GM19035 (cell line): Measurements from ENCODE around the gene MIF.
"Not testable (repeated sequence)": the region's sequence is repeated elsewhere in the genome, so short reads cannot be mapped to it uniquely, and the experiment has no call there.

ENCODE experiments used
- ATAC-seq: cut with Tn5 transposase; IDR thresholded peaks from one replicate; pipeline ENCODE4 v1.9.1; 2021; ENCODE audit not compliant: unreplicated experiment

MIF gene

GRCh38 chr22:23900227-23900626, 6.0 kb downstream of the MIF start:
- not testable (repeated sequence) for ATAC-seq

DNA sequence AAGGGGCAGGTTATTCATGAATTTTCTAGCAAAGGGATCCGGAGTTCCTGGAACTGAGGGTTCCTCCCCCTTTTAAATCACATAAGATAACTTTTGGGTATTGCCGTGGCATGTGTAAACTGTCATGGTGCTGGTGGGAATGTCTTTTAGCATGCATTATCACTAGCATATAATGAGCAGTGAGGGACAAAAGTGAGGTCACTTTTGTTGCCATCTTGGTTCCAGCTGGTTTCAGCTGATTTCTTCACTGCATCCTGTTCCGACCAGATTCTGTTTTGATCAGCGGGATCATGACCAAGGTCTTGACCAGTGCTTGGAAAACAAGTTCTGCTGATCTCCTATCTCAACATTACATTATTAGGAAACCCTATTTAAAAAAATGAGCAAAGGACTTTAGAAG, 7.4 kb downstream of the MIF start:
- no peak for ATAC-seq

DNA sequence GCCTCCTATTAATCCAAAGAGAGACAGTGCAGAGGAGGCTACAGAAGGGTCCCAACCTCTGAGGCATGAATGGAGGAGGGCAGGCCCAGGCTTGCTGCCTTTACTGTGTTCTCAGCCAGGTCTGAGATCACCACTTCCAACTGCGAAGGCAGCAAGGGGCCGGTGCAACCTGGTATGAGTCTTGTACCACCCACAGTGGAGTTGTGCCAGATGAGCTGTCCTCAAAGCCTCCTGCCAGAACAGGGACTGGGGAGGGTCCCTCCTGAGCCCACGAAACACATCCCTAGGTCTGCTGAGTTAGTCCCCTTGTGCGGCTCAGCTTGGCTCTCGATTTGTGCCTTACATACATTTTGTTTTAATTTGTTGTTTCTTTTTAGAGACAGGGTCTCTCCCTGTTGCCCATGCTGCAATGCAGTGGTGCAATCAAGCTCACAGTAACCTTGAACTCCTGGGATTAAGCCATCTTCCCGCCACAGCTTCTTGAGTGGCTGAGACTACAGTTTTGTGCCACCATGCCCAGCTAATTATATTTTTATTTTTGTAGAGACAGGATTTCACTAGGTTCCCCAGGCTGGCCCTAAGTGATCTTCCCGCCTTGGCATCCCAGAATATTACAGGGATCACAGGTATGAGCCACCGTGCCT, 9.3 kb downstream of the MIF start:
- no peak for ATAC-seq

GRCh38 chr22:23904573-23905254, 10.5 kb downstream of the MIF start:
- ATAC-seq, result no peak

DNA sequence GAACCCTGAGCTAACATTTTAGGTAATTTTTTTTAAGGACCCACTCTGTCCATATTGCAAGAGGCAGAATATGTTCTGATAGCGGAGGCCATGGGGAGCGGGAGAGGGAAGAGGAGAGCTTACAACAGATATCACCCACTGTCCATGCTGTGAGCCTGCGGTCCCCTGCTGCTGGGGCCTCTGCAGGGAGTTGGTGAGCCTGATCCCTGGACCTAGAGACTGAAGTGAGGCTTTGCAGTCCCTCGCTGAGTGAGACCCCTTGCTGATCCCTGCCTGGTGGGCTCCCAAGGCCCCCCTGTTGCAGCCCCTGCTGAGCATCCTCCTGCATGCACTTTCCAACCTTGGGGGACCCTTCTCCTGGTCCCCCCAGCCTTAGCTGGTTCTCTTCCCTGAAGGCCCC, 12.5 kb downstream of the MIF start:
- ATAC-seq, result no peak

- ATAC-seq, result not testable (repeated sequence)
These were observed 13.2 kb downstream of the MIF start for GRCh38 chr22:23907423-23907822.

- ATAC-seq, result no peak
These were observed 14.5 kb downstream of the MIF start for GRCh38 chr22:23908587-23909205.

- no peak for ATAC-seq
These were observed 15.2 kb downstream of the MIF start for GRCh38 chr22:23909296-23909898.

- ATAC-seq, result no peak
These were observed 16.5 kb downstream of the MIF start for GRCh38 chr22:23910496-23911190.

GRCh38 chr22:23911318-23911980, 17.3 kb downstream of the MIF start:
- no peak for ATAC-seq

DNA sequence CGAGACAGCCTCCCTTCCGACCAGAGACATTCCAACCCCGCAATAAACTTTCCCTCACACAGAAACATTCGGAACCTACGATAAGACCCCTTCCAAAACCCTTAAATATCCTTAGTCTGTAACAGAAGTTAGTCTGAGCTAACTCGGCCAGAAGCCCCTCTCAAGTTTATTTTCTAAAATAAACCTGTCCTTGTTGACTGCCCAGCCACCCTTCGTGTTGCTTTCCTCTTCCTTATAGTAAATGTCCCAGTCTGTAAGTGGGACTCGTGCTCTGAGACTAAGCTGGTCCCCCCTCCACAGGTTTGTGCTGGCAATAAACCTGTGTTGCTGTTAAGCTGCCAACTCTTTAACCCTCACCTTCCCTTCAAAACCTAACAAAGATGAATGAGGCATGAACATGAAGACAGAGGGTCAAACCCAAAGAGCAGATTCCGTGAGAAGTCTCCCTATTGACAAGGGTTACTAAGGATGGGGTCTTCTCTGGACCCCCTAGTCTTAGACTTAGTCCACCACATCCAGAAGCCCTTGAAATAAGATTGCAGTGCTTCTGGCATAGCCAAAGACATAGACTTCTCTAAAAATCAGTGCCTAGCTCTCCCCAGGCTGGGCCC, 18.2 kb downstream of the MIF start:
- no peak for ATAC-seq

DNA sequence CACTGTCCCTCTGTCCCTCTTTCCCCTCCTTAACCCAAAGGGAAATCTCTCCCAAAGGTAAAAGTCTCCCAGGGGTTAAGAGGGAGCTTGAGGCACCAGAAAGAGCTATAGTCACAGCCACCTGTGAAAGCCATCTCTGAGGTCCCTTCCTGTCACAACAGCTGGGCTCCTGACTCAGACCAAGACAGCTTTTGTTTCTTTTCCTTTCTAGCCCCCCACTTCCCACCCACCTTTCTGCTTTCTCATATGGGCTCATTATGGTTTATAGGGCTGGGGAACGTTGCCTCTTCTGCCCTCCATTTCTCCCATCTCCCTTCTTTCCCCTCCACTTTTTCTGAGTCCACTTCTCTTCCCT, 19.1 kb downstream of the MIF start:
- ATAC-seq, result peak; percentile 9

DNA sequence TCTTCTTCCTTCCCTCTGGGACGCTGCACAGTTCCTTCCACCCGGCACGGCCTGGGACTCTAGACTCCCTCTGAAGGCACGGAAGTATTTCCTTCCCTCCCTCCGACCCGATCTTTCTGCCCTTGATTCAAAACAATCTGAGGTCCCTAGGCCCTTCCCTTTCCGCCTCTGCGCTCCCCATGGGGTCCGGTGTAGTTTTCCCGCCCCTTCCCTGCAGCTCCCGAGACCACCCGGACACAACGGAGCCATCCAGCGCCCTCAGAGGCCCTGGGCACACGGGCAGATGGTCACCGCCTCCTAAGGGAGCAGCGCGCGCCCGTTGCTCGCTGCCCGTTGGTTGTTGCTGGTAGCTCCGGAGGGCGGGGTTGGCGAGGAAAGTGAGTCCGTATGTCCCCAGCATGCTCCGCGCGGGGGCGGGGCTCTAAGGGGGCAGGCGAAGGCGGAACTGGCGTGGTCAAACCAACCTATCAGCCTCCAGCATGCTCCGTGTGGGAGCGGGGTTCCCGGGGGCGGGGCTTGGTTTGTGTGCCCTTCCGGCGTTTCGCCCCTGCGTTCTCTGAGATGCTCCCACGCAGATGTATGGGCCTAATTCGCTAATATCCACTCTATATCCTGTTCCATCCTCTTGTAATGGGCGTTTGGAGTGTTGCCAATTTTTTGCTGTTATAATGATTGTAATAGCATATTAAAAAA, 19.6 kb downstream of the MIF start:
- peak; percentile 95 for ATAC-seq

- no peak for ATAC-seq
These were observed 21.1 kb downstream of the MIF start for GRCh38 chr22:23915290-23915689.

GRCh38 chr22:23920267-23920611, 26.1 kb downstream of the MIF start:
- ATAC-seq, result not testable (repeated sequence)

DNA sequence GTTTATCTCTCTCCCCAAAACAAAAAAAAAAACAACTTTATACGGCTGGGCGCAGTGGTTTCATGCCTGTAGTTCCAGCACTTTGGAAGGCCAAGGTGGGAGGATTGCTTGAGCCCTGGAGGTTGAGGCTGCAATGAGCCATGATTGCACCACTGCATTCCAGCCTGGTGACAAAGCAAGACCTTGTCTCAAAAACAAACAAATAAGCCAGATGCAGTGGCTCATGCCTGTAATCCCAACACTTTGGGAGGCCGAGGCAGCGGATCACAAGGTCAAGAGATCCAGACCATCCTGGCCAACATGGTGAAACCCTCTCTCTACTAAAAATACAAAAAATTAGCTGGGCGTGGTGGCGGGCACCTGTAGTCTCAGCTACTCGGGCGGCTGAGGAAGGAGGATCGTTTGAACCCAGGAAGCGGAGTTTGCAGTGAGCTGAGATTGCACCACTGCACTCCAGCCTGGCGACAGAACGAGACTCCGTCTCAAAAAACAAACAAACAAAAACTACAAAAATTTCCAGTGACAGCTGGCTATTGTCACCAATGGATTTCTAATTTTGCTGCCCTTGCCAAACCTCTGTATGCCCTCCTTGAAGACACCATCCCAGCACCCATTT, 27.5 kb downstream of the MIF start:
- ATAC-seq, result not testable (repeated sequence)

DNA sequence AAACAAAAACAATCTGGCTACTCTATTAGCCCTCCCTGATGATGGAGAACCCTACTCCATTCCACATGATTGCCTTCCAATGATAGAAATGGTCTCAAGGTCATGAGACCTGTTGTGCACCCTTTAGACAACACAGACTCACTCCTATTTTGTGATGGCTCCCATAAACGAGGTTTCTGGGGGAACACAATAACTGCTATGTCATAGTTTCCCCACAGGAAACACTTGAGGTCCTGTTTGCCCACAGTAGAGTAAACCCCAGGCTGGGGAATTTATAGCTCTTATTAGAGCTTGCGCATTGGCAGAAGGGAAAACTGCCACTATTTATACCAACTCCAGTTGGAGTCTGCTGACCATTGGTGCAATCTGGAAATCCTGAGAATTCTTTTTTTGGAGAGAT, 28.7 kb downstream of the MIF start:
- no peak for ATAC-seq

DNA sequence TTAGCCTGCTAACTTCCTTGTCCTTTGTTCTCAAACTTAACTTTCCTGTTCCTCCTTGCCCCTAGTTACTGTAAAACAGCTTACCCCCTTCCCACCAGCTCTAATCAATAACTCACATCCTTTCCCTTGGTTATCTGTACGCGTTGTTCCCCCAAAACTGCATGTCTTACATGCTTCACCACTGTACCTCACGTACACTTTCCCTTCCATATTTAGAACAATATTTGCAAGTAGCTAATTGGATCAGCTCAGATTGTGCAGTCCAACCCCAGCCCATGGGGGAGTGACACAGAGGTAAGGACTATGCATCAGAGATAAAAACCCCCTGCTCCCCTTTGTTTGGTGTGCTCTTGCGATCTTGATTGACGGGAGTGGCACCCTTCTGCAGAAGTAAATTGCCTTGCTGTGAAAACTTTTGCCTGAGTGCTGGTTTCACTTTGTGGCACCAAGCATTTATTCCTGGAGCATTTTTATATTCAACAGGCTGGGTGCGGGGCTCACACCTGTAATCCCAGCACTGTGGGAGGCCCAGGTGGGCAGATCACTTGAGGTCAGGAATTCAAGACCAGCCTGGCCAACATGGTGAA, 30.9 kb downstream of the MIF start:
- ATAC-seq, result no peak

DNA sequence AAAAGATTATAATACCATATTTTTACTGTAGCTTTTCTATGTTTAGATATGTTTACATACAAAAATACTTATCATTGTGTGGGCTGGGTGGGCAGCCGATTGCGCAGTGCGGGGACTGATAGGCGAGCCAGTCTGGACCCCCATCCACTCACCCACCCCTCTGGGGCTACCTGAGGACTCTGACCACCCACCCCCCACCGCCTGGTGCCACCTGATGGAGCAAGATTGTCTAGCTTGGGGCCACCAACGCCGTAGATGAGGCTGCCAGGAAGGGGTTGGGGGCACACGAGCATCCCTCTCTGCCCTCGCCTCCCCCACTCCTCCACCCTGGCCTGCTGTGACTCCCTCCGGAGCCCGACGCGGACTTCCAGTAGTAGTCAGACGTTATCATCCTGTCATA, 32.4 kb downstream of the MIF start:
- ATAC-seq, result no peak
